Measurements from ENCODE around the gene ULBP1.

DNA sequence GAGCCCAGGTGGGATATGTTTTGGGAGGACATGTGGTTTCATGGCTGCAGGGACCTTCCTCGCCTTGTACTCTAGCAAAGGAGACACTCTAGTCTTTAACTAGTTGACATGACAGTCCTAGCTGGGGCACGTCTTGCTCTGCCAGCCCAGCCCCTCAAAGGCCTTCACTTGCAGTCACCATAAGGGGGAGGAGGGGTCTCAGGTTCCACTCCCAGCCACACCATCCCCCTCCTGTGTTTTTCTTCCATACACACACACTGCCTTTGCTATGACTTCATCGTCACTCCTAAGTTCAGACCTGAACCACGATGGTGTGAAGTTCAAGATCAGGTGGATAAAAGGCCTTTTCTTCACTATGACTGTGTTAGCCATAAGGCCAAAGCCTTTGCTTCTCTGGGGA is 13.5 kb downstream of the ULBP1 start:
- TF ChIP-seq, protein P1, sequence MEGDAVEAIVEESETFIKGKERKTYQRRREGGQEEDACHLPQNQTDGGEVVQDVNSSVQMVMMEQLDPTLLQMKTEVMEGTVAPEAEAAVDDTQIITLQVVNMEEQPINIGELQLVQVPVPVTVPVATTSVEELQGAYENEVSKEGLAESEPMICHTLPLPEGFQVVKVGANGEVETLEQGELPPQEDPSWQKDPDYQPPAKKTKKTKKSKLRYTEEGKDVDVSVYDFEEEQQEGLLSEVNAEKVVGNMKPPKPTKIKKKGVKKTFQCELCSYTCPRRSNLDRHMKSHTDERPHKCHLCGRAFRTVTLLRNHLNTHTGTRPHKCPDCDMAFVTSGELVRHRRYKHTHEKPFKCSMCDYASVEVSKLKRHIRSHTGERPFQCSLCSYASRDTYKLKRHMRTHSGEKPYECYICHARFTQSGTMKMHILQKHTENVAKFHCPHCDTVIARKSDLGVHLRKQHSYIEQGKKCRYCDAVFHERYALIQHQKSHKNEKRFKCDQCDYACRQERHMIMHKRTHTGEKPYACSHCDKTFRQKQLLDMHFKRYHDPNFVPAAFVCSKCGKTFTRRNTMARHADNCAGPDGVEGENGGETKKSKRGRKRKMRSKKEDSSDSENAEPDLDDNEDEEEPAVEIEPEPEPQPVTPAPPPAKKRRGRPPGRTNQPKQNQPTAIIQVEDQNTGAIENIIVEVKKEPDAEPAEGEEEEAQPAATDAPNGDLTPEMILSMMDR (IDR thresholded peaks at IDR 0.05) = no peak
- TF ChIP-seq EZH2 (IDR thresholded peaks at IDR 0.05) = no peak

Data from neural progenitor cell (in vitro differentiated cells).